Central memory CD8-positive, alpha-beta T cell (primary cell): ENCODE measurements around the gene COL24A1.
"Not testable (repeated sequence)": the region's sequence is repeated elsewhere in the genome, so short reads cannot be mapped to it uniquely, and the experiment has no call there.

Source experiments
- ATAC-seq: fragments of 150-1000 bp; cut with Tn5 transposase; replicated peaks from 2 replicates; pipeline ENCODE4 v1.10.0; 2022; ENCODE audit warnings: mild to moderate bottlenecking, moderate FRiP score, moderate number of reproducible peaks; ENCODE audit not compliant: poor library complexity, severe bottlenecking; ENCODE audit errors: extremely low read depth
- DNase-seq, 2 donors: peaks; one replicate each; pipeline ENCODE4 v3.0.0; 2021; ENCODE audit warnings: low spot score in 2 of 2
- H3K27ac Mint-ChIP-seq: one replicate; pipeline ENCODE4 v1.8.0; 2022; ENCODE audit warnings: low read depth, mild to moderate bottlenecking, moderate library complexity, mixed read lengths
- H3K27me3 Mint-ChIP-seq: one replicate; pipeline ENCODE4 v1.8.0; 2022; ENCODE audit warnings: mixed read lengths
- H3K36me3 Mint-ChIP-seq: one replicate; pipeline ENCODE4 v1.8.0; 2022; ENCODE audit warnings: mild to moderate bottlenecking, moderate library complexity, mixed read lengths; ENCODE audit not compliant: insufficient read depth
- H3K4me1 Mint-ChIP-seq: one replicate; pipeline ENCODE4 v1.8.0; 2022; ENCODE audit warnings: mixed read lengths
- H3K4me3 Mint-ChIP-seq: one replicate; pipeline ENCODE4 v1.8.0; 2022; ENCODE audit warnings: mild to moderate bottlenecking, moderate library complexity, mixed read lengths
- H3K9me3 Mint-ChIP-seq: one replicate; pipeline ENCODE4 v1.8.0; 2022; ENCODE audit warnings: mixed read lengths

Gene COL24A1

GRCh38 chr1:86101616-86102015 is 55.0 kb downstream of the COL24A1 start:
- Mint-ChIP-seq H3K27me3 (no peaks in the 10 kb centered on the region), H3K4me3 (no peak overlapping the region), H3K36me3 (no peaks in the 10 kb centered on the region), H3K9me3 (peaks cover 17% of the 10 kb centered on the region), H3K27ac (no peak overlapping the region), H3K4me1 (no peaks in the 10 kb centered on the region)
- ATAC-seq (no peak), DNase-seq (no peak)

DNA sequence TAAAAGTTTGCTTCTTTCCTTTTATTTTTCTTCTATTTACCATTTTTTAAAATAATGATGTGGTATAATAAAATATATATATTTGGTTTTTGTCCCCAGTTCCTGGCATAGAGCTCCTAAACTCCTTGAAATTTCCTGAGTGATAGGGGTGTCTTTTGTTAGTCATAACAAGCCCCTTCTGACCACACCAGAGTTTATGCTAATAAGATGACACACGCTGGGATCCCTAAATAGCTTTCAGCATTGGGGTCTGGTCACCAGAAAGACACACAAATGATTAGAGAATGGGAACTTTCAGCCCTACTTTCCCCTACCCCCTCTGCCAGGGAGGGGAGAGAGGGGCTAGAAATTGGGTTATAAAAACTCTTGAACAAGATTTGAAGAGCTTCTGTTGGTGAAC is 56.2 kb downstream of the COL24A1 start:
- Mint-ChIP-seq H3K27ac (no peak overlapping the region), H3K4me1 (no peaks in the 10 kb centered on the region), H3K27me3 (no peaks in the 10 kb centered on the region), H3K9me3 (peaks cover 18% of the 10 kb centered on the region), H3K36me3 (no peaks in the 10 kb centered on the region), H3K4me3 (no peak overlapping the region)
- DNase-seq (no peak), ATAC-seq (no peak)

DNA sequence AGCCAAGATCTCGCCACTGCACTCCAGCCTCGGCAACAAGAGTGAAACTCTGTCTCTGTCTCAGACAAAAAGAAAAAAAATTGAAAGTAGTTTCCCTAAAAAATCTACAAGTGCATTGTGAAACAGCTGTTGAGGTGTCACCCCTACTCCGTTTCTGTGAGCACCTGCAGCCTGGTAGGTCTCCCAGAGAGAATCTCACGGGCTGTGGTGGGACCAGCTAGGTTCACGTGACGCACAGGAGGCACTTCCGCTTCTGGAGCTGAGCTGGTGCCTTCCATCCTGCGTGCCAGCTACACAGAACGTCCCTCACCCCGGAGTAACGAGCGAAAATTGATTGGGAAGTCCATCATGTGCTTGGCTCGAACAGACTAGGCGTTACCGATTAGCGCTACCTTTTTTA is 66.8 kb downstream of the COL24A1 start:
- Mint-ChIP-seq H3K27me3 (no peaks in the 10 kb centered on the region), H3K4me1 (no peaks in the 10 kb centered on the region), H3K36me3 (no peaks in the 10 kb centered on the region), H3K4me3 (no peak overlapping the region), H3K9me3 (no peaks in the 10 kb centered on the region), H3K27ac (no peak overlapping the region)
- DNase-seq (no peak), ATAC-seq (no peak)

GRCh38 chr1:86085741-86086409 is 70.7 kb downstream of the COL24A1 start:
- Mint-ChIP-seq H3K4me1 (no peaks in the 10 kb centered on the region), H3K27me3 (no peaks in the 10 kb centered on the region), H3K36me3 (no peaks in the 10 kb centered on the region), H3K27ac (no peak overlapping the region), H3K4me3 (no peak overlapping the region), H3K9me3 (no peaks in the 10 kb centered on the region)
- no peak for ATAC-seq
- no peak for DNase-seq

- ATAC-seq (no peak), DNase-seq (no peak)
- Mint-ChIP-seq H3K36me3 (no peaks in the 10 kb centered on the region), H3K9me3 (no peaks in the 10 kb centered on the region), H3K4me3 (no peak overlapping the region), H3K27ac (no peak overlapping the region), H3K27me3 (no peaks in the 10 kb centered on the region), H3K4me1 (no peaks in the 10 kb centered on the region)
Observed at GRCh38 chr1:86084998-86085397, 71.6 kb downstream of the COL24A1 start.

GRCh38 chr1:86082183-86082582 is 74.4 kb downstream of the COL24A1 start:
- ATAC-seq = no peak
- no peak overlapping the region for H3K27ac Mint-ChIP-seq
- no peaks in the 10 kb centered on the region for H3K36me3 Mint-ChIP-seq

DNA sequence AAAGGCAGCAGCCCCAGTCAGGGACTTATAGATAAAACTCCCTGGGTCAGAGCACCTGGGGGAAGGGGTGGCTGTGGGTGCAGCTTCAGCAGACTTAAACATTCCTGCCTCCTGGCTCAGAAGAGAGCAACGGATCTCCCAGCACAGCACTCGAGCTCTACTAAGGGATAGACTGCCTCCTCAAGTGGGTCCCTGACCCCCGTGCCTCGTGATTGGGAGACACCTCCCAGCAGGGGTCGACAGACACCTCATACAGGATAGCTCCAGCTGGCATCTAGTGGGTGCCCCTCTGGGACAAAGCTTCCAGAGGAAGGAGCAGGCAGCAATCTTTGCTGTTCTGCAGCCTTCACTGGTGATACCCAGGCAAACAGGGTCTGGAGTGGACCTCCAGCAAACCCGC is 84.1 kb downstream of the COL24A1 start:
- peaks cover 27% of the 10 kb centered on the region for H3K9me3 Mint-ChIP-seq
- DNase-seq, H3K4me1 Mint-ChIP-seq, H3K27me3 Mint-ChIP-seq, ATAC-seq, H3K36me3 Mint-ChIP-seq, H3K27ac Mint-ChIP-seq, H3K4me3 Mint-ChIP-seq: not testable (repeated sequence)

More at GRCh38 chr1:86082183-86082582, 74.4 kb downstream of the COL24A1 start:
- Mint-ChIP-seq H3K27me3 (no peaks in the 10 kb centered on the region), H3K4me3 (no peak overlapping the region), H3K4me1 (no peaks in the 10 kb centered on the region), H3K9me3 (peaks cover 7% of the 10 kb centered on the region)
- no peak for DNase-seq

DNA sequence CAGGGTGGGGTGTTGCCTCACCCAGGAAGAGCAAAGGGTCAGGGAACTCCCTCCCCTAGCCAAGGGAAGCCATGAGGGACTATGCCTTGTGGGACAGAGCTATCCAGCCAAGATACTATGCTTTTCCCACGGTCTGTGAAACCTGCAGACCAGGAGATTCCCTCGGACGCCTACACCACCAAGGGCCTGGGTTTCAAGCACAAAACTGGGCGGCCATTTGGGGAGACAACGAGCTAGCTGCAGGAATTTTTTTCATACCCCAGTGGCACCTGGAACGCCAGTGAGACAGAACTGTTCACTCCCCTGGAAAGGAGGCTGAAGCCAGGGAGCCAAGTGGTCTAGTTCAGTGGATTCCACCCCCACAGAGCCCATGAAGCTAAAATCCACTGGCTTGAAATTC is 84.7 kb downstream of the COL24A1 start:
- not testable (repeated sequence) for H3K4me1 Mint-ChIP-seq, H3K4me3 Mint-ChIP-seq, H3K27me3 Mint-ChIP-seq, ATAC-seq, H3K27ac Mint-ChIP-seq, DNase-seq, H3K36me3 Mint-ChIP-seq
- peaks cover 27% of the 10 kb centered on the region for H3K9me3 Mint-ChIP-seq

DNA sequence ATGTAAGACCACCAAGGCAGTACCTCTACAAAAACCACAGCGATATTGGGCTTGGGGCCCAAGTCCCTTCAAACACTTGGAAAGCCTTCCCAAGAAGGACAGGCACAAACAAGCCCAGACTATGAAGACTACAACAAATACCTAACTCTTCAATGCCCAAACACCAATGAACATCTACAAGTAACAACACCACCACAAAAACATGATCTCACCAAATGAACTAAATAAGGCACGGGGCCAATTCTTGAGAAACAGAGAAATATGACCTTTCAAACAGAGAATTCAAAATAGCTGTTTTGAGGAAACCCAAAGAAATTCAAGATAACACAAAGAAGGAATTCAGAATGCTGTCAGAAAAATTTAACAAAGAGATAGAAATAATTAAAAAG is 86.8 kb downstream of the COL24A1 start:
- H3K9me3 Mint-ChIP-seq = peaks cover 27% of the 10 kb centered on the region
- no peak overlapping the region for H3K27ac Mint-ChIP-seq
- H3K4me1 Mint-ChIP-seq = no peaks in the 10 kb centered on the region
- no peaks in the 10 kb centered on the region for H3K27me3 Mint-ChIP-seq
- no peaks in the 10 kb centered on the region for H3K36me3 Mint-ChIP-seq
- no peak overlapping the region for H3K4me3 Mint-ChIP-seq
- DNase-seq (no peak), ATAC-seq (no peak)

DNA sequence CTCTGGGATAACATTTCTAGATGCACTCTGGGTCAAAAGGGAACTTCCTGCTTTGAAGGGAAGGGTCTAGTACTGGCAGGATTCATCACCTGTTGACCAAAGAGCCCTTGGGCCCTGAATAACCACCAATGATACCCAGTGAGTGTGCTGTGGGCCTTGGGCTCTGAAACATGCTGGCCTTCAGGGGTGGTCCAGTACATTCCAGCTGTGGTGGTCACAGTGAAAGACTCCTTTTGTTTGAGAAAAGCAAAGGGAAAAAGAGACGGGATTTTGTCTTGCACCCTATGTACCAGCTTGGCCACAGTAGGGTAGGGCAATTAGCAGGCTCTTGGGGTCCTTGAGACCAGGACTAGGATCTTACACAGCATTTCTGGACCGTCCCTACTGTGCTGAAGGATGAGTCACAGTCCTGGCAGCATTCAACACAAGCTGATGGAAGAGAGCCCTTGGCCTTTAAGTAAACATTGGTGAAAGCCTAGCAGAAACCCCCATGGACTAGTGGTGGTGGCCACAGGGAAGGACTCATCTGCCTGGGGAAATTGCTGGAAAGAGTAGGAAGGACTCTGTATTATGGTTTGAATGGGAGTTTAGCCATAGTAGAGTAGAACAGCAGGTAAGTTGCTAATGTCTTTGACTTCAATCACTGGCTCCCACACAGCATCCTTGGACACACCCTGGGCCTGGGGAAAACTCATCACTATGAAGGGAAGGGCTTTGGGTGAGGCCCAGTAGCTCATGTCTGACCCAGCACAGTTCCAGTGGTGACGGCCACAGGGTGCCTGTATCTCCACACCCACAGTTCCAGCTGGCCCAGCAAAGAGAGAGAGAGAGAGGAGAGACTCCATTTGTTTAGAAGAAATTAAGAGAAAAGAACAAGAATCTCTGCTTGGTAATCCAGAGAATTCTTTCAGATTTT is 87.5 kb downstream of the COL24A1 start:
- H3K4me3 Mint-ChIP-seq = no peak overlapping the region
- peaks cover 1% of the 10 kb centered on the region for H3K36me3 Mint-ChIP-seq
- no peak for DNase-seq
- no peak for ATAC-seq
- peaks cover 27% of the 10 kb centered on the region for H3K9me3 Mint-ChIP-seq
- H3K27ac Mint-ChIP-seq = no peak overlapping the region
- no peaks in the 10 kb centered on the region for H3K4me1 Mint-ChIP-seq
- H3K27me3 Mint-ChIP-seq = no peaks in the 10 kb centered on the region

GRCh38 chr1:86068271-86068721 is 88.3 kb downstream of the COL24A1 start:
- no peak overlapping the region for H3K27ac Mint-ChIP-seq
- no peaks in the 10 kb centered on the region for H3K4me1 Mint-ChIP-seq
- H3K4me3 Mint-ChIP-seq = no peak overlapping the region
- peaks cover 1% of the 10 kb centered on the region for H3K36me3 Mint-ChIP-seq
- H3K27me3 Mint-ChIP-seq = no peaks in the 10 kb centered on the region
- peaks cover 27% of the 10 kb centered on the region for H3K9me3 Mint-ChIP-seq
- no peak for ATAC-seq
- no peak for DNase-seq

DNA sequence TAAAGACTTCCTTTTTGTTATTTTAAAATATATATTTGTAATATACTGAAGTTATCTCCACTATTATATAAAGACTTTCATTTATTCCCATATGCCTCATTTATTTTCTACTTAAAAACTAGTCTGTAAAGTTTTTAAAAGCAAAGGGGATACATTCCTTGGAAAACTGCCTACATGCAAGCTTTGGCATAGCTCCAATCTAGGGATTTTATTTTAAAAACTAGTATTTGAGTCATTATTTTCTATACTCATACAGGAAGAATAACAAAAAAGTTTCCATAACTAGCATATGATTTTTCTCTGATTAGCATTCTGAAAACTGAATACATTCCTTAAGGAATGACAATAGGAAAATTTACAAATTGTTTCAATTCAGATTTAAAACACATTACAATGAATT is 88.9 kb downstream of the COL24A1 start:
- DNase-seq = no peak
- H3K4me3 Mint-ChIP-seq = no peak overlapping the region
- no peak for ATAC-seq
- H3K27ac Mint-ChIP-seq = no peak overlapping the region
- H3K36me3 Mint-ChIP-seq = peaks cover 1% of the 10 kb centered on the region
- peaks cover 23% of the 10 kb centered on the region for H3K9me3 Mint-ChIP-seq
- no peaks in the 10 kb centered on the region for H3K4me1 Mint-ChIP-seq
- H3K27me3 Mint-ChIP-seq = no peaks in the 10 kb centered on the region

- Mint-ChIP-seq H3K27ac (no peak overlapping the region), H3K36me3 (peaks cover 1% of the 10 kb centered on the region), H3K4me1 (no peaks in the 10 kb centered on the region), H3K4me3 (no peak overlapping the region), H3K9me3 (peaks cover 8% of the 10 kb centered on the region), H3K27me3 (no peaks in the 10 kb centered on the region)
- DNase-seq (no peak), ATAC-seq (no peak)
Observed at GRCh38 chr1:86064899-86065298, 91.7 kb downstream of the COL24A1 start.
